Measurements from ENCODE around the gene MCMBP.

The MCMBP gene

DNA sequence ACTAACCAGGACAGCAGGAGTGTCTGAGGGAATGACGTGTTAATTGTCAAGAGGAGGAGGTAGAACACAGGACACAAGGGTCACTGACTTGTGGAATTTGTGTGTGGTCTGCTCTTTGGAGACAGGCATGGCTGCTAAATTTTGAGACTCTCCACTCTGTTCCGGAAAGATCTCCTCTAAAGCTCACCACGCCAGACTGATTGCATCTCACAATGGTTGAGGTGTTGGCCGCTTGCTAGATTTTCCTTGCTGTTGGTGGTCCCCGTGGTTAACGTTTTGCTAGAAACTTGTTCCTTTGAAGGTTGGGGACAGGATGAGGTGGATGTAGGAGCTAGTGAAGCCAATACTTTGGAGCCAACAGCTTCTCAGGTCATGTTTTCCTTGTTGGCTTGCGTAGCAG is 57.0 kb downstream of the MCMBP start:
- H4K5ac ChIP-seq (ENCODE audit: low read length), result no peak overlapping the region
- no peak overlapping the region for H3K4ac ChIP-seq (ENCODE audit: low read depth, low read length)
- no peak for DNase-seq

DNA sequence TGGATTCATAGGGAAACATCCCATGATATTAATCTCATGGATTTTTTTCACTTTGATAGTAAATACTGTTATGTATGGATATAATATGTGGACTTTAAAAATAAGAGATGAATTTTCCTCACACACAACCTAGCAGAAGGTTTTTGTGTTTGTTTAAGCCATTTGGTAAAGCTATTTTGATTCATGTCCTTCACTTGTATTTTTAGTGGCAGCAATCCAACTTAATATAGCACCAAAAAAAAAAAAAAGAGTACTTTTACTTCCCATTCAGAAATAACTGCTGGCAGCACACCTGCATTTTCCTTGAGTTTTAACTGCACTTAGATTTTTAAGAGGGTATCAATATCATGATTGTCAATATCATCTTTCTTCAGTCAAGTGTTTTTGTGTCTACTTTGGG is 60.0 kb downstream of the MCMBP start:
- no peaks in the 10 kb centered on the region for H3K79me2 ChIP-seq (ENCODE audit: control insufficient read depth, insufficient read depth, low read length)
- H3K27me3 ChIP-seq (ENCODE audit: insufficient read depth, low read length, poor library complexity), result no peaks in the 10 kb centered on the region
- no peak overlapping the region for H3K4me3 ChIP-seq (ENCODE audit: low read length)
- no peaks in the 10 kb centered on the region for H3K4me1 ChIP-seq (ENCODE audit: control insufficient read depth, low read depth, low read length)
- no peak overlapping the region for H3K18ac ChIP-seq (ENCODE audit: low read length)
- DNase-seq, result no peak
- no peak overlapping the region for H2BK15ac ChIP-seq (replicated peaks; ENCODE audit: low read depth)
- no peak overlapping the region for H3K4me2 ChIP-seq (ENCODE audit: low read length)
- no peak overlapping the region for H4K5ac ChIP-seq (ENCODE audit: low read length)
- H2BK5ac ChIP-seq (ENCODE audit: low read length), result no peak overlapping the region
- H2AK5ac ChIP-seq (ENCODE audit: low read length), result no peak overlapping the region
- H3K56ac ChIP-seq (ENCODE audit: low read length), result no peak overlapping the region
- no peak overlapping the region for H2BK120ac ChIP-seq (ENCODE audit: low read depth, low read length)
- no peak overlapping the region for H3K4ac ChIP-seq (ENCODE audit: low read depth, low read length)
- no peaks in the 10 kb centered on the region for H3K79me1 ChIP-seq (ENCODE audit: low read length)
- H3K36me3 ChIP-seq (ENCODE audit: control insufficient read depth, insufficient read depth, low read length), result no peaks in the 10 kb centered on the region
- H3K9ac ChIP-seq (ENCODE audit: low read length), result no peak overlapping the region
- H4K8ac ChIP-seq (ENCODE audit: low read depth, low read length), result no peak overlapping the region
- no peak overlapping the region for H3K27ac ChIP-seq (ENCODE audit: low read depth, low read length)
- no peak overlapping the region for H3K23ac ChIP-seq (ENCODE audit: low read length)

More for the DNA sequence above, 57.0 kb downstream of the MCMBP start:
- H3K4me2 ChIP-seq (ENCODE audit: low read length), result no peak overlapping the region
- no peak overlapping the region for H2BK120ac ChIP-seq (ENCODE audit: low read depth, low read length)
- H3K27me3 ChIP-seq (ENCODE audit: insufficient read depth, low read length, poor library complexity), result no peaks in the 10 kb centered on the region
- H3K79me1 ChIP-seq (ENCODE audit: low read length), result no peaks in the 10 kb centered on the region
- no peak overlapping the region for H3K4me3 ChIP-seq (ENCODE audit: low read length)
- no peak overlapping the region for H3K23ac ChIP-seq (ENCODE audit: low read length)
- no peak overlapping the region for H2BK15ac ChIP-seq (replicated peaks; ENCODE audit: low read depth)
- H3K79me2 ChIP-seq (ENCODE audit: control insufficient read depth, insufficient read depth, low read length), result peaks cover 9% of the 10 kb centered on the region
- H3K18ac ChIP-seq (ENCODE audit: low read length), result no peak overlapping the region
- H2AK5ac ChIP-seq (ENCODE audit: low read length), result no peak overlapping the region
- no peak overlapping the region for H3K27ac ChIP-seq (ENCODE audit: low read depth, low read length)
- no peak overlapping the region for H2BK5ac ChIP-seq (ENCODE audit: low read length)
- H3K56ac ChIP-seq (ENCODE audit: low read length), result no peak overlapping the region
- H3K36me3 ChIP-seq (ENCODE audit: control insufficient read depth, insufficient read depth, low read length), result no peaks in the 10 kb centered on the region
- H4K8ac ChIP-seq (ENCODE audit: low read depth, low read length), result no peak overlapping the region
- no CpG with 5 or more reads among the region's 7 CpGs for WGBS (ENCODE audit: extremely low coverage, insufficient coverage, low lambda C conversion rate)
- no peaks in the 10 kb centered on the region for H3K4me1 ChIP-seq (ENCODE audit: control insufficient read depth, low read depth, low read length)
- no peak overlapping the region for H3K9ac ChIP-seq (ENCODE audit: low read length)

GRCh38 chr10:119811122-119811521 is 61.5 kb downstream of the MCMBP start:
- H3K4ac ChIP-seq (ENCODE audit: low read depth, low read length), result no peak overlapping the region
- DNase-seq, result no peak
- H3K18ac ChIP-seq (ENCODE audit: low read length), result no peak overlapping the region
- H3K79me2 ChIP-seq (ENCODE audit: control insufficient read depth, insufficient read depth, low read length), result no peaks in the 10 kb centered on the region
- H2AK5ac ChIP-seq (ENCODE audit: low read length), result no peak overlapping the region
- H3K4me2 ChIP-seq (ENCODE audit: low read length), result no peak overlapping the region
- no peak overlapping the region for H2BK120ac ChIP-seq (ENCODE audit: low read depth, low read length)
- H3K56ac ChIP-seq (ENCODE audit: low read length), result no peak overlapping the region
- H3K4me3 ChIP-seq (ENCODE audit: low read length), result no peak overlapping the region
- no peak overlapping the region for H3K23ac ChIP-seq (ENCODE audit: low read length)
- no peaks in the 10 kb centered on the region for H3K27me3 ChIP-seq (ENCODE audit: insufficient read depth, low read length, poor library complexity)
- H3K27ac ChIP-seq (ENCODE audit: low read depth, low read length), result no peak overlapping the region
- no peak overlapping the region for H4K8ac ChIP-seq (ENCODE audit: low read depth, low read length)
- no CpG with 5 or more reads among the region's 4 CpGs for WGBS (ENCODE audit: extremely low coverage, insufficient coverage, low lambda C conversion rate)
- no peaks in the 10 kb centered on the region for H3K79me1 ChIP-seq (ENCODE audit: low read length)
- H3K36me3 ChIP-seq (ENCODE audit: control insufficient read depth, insufficient read depth, low read length), result no peaks in the 10 kb centered on the region
- no peak overlapping the region for H2BK5ac ChIP-seq (ENCODE audit: low read length)
- H4K5ac ChIP-seq (ENCODE audit: low read length), result no peak overlapping the region
- H3K9ac ChIP-seq (ENCODE audit: low read length), result no peak overlapping the region
- H3K4me1 ChIP-seq (ENCODE audit: control insufficient read depth, low read depth, low read length), result no peaks in the 10 kb centered on the region
- H2BK15ac ChIP-seq (replicated peaks; ENCODE audit: low read depth), result no peak overlapping the region

DNA sequence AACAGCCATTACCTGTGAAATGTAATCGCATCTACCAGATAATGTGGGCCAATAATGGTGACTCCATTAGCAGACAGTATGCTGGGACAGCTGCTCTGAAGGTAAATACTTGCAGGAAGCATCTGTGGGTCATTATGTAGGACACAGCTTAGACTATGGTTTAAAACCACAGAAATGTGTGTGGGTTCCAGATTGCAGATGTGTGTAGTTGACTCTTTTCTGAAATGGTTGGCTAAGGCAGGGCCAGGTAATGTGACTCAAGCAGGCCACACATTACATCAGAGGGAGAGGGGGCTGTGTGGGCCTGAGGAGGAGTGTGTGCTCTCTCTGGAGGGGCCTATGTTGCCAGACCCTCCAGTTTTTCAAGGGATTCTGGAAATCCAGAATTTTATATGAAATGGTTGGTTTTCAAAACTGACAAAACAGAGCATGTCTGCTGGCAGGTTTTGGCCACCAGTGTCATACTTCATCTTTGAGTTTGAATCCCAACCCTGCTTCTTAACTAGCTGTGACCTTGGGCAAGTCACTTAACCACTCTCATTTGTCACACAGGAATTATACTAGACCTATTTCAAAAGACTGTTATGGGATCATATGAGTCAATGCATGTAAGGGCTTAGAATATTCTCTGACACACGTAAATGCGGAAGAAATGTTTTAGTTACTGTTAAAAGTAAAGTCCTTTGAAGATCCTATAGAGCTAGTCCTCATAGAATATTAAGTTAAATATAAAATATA is 64.5 kb downstream of the MCMBP start:
- H3K4me1 ChIP-seq (ENCODE audit: control insufficient read depth, low read depth, low read length), result no peaks in the 10 kb centered on the region
- no peak overlapping the region for H4K8ac ChIP-seq (ENCODE audit: low read depth, low read length)
- no peaks in the 10 kb centered on the region for H3K27me3 ChIP-seq (ENCODE audit: insufficient read depth, low read length, poor library complexity)
- H2BK5ac ChIP-seq (ENCODE audit: low read length), result no peak overlapping the region
- no peak overlapping the region for H3K4ac ChIP-seq (ENCODE audit: low read depth, low read length)
- no peak for DNase-seq
- no peaks in the 10 kb centered on the region for H3K36me3 ChIP-seq (ENCODE audit: control insufficient read depth, insufficient read depth, low read length)
- H3K79me2 ChIP-seq (ENCODE audit: control insufficient read depth, insufficient read depth, low read length), result no peaks in the 10 kb centered on the region
- no peak overlapping the region for H3K4me3 ChIP-seq (ENCODE audit: low read length)
- no CpG with 5 or more reads among the region's 3 CpGs for WGBS (ENCODE audit: extremely low coverage, insufficient coverage, low lambda C conversion rate)
- no peak overlapping the region for H3K27ac ChIP-seq (ENCODE audit: low read depth, low read length)
- H4K5ac ChIP-seq (ENCODE audit: low read length), result no peak overlapping the region
- no peak overlapping the region for H2BK120ac ChIP-seq (ENCODE audit: low read depth, low read length)
- no peak overlapping the region for H2AK5ac ChIP-seq (ENCODE audit: low read length)
- H3K18ac ChIP-seq (ENCODE audit: low read length), result no peak overlapping the region
- no peak overlapping the region for H3K56ac ChIP-seq (ENCODE audit: low read length)
- no peak overlapping the region for H3K4me2 ChIP-seq (ENCODE audit: low read length)
- no peak overlapping the region for H3K9ac ChIP-seq (ENCODE audit: low read length)
- H2BK15ac ChIP-seq (replicated peaks; ENCODE audit: low read depth), result no peak overlapping the region
- H3K23ac ChIP-seq (ENCODE audit: low read length), result no peak overlapping the region
- H3K79me1 ChIP-seq (ENCODE audit: low read length), result no peaks in the 10 kb centered on the region

DNA sequence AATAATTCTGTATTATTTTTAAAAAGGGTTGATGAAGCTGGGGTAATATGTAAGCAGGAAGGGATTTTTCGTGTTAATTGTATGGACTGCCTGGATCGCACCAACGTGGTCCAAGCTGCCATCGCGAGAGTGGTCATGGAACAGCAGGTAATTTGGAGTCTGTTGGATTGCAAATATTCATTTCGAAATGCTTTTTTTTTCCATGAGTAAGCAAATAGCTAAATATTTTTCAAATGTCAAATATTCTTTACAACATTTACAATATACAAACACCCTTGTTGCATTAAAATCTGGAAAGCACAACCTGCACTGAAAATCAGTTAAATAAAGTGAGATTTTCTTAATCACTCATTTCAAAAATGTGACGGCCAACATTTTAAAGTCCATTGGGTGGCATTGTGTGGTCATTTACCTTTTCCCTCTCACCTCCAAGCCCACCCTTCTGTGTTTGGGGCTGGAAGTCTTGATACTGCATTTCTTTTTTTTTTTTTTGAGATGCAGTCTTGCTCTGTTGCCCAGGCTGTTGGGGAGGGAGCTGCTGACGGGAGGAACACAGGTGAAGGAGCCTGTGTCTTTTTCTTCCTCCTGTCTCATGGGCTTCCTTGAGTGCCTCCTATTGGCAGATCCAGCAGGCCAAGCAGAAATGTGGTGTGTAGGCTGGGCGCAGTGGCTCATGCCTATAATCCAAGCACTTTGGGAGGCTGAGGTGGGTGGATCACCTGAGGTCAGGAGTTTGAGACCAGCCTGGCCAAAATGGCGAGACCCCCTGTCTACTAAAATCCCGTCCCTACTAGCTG is 66.1 kb downstream of the MCMBP start:
- no peaks in the 10 kb centered on the region for H3K79me2 ChIP-seq (ENCODE audit: control insufficient read depth, insufficient read depth, low read length)
- no peak overlapping the region for H4K5ac ChIP-seq (ENCODE audit: low read length)

More for the DNA sequence above, 66.1 kb downstream of the MCMBP start:
- Histone ChIP-seq H3K56ac (ENCODE audit: low read length) (no peak overlapping the region), H2BK120ac (ENCODE audit: low read depth, low read length) (no peak overlapping the region), H2BK5ac (ENCODE audit: low read length) (no peak overlapping the region), H3K36me3 (ENCODE audit: control insufficient read depth, insufficient read depth, low read length) (no peaks in the 10 kb centered on the region), H3K4me3 (ENCODE audit: low read length) (no peak overlapping the region), H4K8ac (ENCODE audit: low read depth, low read length) (no peak overlapping the region), H3K27ac (ENCODE audit: low read depth, low read length) (no peak overlapping the region), H3K9ac (ENCODE audit: low read length) (no peak overlapping the region), H3K4me1 (ENCODE audit: control insufficient read depth, low read depth, low read length) (no peaks in the 10 kb centered on the region), H3K79me1 (ENCODE audit: low read length) (no peaks in the 10 kb centered on the region), H3K18ac (ENCODE audit: low read length) (no peak overlapping the region), H3K4me2 (ENCODE audit: low read length) (no peak overlapping the region), H2BK15ac (replicated peaks; ENCODE audit: low read depth) (no peak overlapping the region), H3K27me3 (ENCODE audit: insufficient read depth, low read length, poor library complexity) (no peaks in the 10 kb centered on the region), H3K4ac (ENCODE audit: low read depth, low read length) (no peak overlapping the region), H2AK5ac (ENCODE audit: low read length) (no peak overlapping the region), H3K23ac (ENCODE audit: low read length) (no peak overlapping the region)
- WGBS (ENCODE audit: extremely low coverage, insufficient coverage, low lambda C conversion rate), result no CpG with 5 or more reads among the region's 11 CpGs
- DNase-seq, result peak; percentile 54
